GM12865 (cell line): ENCODE data around the gene PSMD1.

Experiments used
- DNase-seq: peaks from one replicate; pipeline ENCODE4 v3.0.0; 2010; ENCODE audit warnings: low read depth
- H3K4me3 ChIP-seq: 2 replicates; pipeline ENCODE4 v1.5.1; 2011; ENCODE audit warnings: mild to moderate bottlenecking, low read depth, low read length, control low read depth
- TF ChIP-seq, protein P1 (sequence below): IDR thresholded peaks from 2 replicates; pipeline ENCODE4 v1.5.1; 2011; ENCODE audit warnings: low read length, control low read depth, low read depth, inconsistent platforms; ENCODE audit not compliant: insufficient read depth; ENCODE audit errors: missing control alignments

Gene PSMD1

DNA sequence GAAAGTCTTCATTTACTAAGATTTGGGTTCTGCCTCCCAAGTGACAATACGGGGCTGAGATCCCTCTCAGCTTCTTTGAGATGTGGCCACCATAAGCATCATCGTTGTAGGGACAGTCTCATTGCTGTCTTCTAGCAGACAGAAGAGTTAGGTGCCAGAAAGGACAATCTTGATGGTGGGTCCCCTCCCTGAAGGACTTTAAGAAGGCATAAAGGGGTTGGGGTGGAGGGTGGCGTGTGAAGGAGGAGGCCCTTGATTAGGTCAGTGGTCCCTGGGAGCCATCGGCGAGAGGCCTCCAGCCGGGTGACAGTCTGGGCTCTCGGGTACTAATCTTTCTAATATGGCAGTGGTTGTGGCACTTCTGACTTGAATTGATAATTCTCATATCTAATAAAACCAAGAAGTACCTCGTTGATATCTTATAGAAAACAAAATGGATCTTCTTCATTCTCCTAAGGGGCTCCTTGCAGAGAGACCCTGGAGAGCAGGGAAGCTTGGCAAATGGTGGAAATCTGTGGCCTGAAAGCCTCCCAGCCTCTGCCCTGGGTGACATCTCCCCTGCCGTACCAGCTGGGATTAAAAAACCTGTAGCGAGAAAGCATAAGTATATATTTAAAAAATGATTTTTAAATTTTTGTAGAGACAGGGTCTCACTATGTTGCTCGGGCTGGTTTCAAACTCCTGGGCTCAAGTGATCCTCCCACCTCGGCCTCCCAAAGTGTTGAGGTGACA lies 7.2 kb upstream of the PSMD1 start:
- no peak overlapping the region for H3K4me3 ChIP-seq
- TF ChIP-seq, protein P1, sequence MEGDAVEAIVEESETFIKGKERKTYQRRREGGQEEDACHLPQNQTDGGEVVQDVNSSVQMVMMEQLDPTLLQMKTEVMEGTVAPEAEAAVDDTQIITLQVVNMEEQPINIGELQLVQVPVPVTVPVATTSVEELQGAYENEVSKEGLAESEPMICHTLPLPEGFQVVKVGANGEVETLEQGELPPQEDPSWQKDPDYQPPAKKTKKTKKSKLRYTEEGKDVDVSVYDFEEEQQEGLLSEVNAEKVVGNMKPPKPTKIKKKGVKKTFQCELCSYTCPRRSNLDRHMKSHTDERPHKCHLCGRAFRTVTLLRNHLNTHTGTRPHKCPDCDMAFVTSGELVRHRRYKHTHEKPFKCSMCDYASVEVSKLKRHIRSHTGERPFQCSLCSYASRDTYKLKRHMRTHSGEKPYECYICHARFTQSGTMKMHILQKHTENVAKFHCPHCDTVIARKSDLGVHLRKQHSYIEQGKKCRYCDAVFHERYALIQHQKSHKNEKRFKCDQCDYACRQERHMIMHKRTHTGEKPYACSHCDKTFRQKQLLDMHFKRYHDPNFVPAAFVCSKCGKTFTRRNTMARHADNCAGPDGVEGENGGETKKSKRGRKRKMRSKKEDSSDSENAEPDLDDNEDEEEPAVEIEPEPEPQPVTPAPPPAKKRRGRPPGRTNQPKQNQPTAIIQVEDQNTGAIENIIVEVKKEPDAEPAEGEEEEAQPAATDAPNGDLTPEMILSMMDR = no peak
- DNase-seq = no peak

DNA sequence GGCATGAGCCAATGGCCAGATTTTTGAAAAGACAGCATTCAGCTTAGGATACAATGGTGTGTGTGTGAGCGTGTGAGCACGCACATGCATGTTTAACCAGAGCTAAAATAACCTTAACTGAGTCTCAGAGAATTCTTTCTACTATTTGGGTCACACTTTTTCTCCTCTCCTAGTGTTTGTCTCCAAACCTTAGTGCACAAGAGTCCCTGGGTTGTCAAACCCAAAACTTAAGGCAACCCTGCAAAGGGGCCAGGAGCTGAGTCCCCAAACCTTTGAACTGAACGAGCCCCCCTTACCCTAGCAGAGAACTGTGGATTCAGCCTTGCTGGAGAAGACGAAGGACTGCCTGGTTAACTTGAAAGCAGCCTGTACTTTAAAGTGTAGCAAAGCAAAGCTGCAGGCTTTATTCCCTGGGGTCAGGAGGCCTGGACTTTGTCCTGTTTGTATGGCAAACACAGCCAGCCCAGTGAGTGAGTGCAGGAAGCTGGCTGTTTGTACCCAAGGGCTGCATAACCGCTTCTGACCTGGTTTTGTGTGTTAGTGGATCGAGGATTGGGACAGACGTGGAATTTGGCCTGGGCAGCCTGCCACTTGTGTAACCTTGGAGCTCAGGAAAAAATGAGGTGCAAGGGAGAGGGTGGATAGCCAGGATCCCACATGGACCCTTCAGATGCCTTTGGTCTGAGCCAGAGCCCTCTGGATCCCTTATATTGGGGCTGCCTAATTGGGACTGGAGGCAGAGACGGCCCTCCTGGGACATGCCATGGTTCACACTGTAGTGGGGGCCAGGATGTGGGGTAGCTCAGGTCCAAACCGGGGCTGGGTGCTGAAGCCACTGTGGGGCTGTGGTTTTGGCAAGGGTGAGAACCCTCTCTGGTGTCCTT lies 6.4 kb upstream of the PSMD1 start:
- no peak overlapping the region for H3K4me3 ChIP-seq
- TF ChIP-seq, protein P1 = no peak
- DNase-seq = no peak

DNA sequence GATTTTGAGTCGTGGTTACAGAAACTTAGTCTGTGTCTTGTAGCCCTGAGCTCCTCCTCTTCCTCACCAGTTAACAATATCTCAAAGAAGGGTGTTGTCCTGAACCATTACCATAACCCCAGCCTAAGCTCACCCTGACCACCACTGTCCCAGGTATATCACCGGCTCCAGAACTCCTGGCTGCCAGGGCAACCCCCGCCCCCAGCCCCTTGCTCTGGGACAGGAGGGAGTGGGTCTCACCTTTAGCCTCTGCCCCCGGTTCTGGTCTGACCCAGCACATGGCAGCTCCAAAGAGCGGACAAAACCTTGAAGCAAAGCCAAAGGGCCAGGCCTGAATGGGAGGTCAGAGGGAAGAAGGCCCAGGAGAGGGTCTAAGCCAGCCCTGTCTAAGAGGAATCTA lies 5.6 kb upstream of the PSMD1 start:
- DNase-seq = no peak
- TF ChIP-seq, protein P1 = no peak
- H3K4me3 ChIP-seq = no peak overlapping the region

DNA sequence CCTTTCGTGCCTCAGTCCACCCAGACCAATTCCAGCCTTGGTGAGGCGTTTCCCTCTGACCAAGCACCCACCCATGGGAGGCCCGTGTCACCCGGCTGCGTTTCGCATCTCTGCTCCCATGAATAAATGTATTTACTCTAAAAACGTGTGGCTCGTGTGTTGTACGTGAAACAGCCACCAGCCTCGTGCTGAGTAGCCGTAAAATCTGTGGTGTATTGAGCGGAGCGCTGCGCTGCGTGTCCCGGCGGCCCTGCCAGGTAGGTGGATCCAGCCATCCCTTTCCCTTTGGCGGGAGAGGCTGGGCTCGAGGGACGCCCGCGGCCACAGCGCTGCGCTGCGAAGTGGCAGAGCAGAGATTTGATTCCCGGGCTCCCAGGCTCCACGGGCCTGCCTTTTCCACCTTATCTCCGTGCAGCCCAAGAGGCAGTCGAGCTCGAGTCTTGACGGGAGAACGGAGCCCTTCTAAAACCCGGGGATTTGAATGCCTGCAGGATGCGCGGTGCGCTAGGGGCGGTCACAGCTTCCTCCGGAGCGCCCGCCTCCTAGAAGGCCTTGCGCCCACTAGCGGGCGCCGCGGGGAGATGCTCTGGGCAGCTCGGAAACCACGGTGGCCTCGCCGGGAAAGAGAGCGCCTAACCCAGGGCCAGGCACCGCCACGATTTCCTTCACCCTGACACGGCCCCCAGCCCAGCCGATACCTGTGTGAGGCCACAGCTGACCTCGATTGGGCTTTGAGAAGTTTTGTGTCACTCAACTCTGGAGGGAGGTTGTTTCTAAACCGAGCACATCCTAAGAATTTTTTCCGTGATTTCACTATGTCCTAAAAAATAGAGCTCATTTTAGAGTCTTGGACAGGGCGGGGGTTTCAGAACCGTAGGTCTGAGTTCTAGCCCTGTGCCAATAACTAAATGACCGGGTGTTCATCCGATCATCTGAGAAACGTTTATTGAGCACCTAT lies 3.9 kb upstream of the PSMD1 start:
- DNase-seq = peak; percentile 92
- peak overlapping the region; percentile 61 for H3K4me3 ChIP-seq
- TF ChIP-seq, protein P1 = peak; percentile 93

DNA sequence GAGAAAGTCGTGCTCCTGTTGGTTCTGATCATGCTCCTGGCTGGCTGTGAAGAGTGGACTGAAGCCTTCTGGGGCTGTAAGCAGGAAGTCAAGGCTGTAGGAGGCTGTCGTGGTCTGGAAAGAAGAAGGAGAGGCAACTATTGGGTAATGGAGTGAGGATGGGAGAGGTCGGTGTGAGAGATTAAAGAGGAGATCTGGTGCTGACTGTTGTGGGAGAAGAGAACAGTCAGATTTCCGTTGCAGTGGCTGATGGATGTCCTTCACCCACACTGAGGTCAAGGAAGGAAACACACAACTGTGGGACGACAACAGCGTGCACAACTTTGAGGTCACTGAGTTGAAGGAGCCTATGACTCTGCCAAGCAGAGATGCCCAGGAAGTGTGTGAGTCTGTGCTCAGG lies 2.8 kb upstream of the PSMD1 start:
- TF ChIP-seq, protein P1 = no peak
- H3K4me3 ChIP-seq = no peak overlapping the region
- DNase-seq = no peak

DNA sequence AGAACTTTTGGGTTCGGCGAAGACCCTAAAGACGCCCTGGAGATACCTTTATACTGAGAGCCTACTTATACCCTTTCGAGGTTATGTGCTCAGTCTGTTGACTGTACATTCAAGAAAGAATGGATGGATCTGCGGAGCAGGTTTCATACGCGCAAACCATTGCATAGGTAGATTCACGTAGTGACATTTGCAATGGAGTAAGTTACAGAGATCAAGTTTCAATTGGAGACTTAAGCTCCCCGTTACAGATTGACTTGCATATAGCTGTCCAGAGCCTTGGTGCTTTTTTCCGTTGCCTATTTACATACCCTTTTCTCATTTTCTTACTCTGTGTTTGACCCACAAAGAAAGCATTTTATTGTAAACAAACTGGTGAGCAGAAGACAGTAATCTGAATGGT lies 923 bp downstream of the PSMD1 start:
- TF ChIP-seq, protein P1 = no peak
- peak overlapping the region; percentile 99 for H3K4me3 ChIP-seq
- no peak for DNase-seq
